Fibroblast of skin of scalp (primary cell): ENCODE results near the gene SNAPIN.
"Not testable (repeated sequence)": the region's sequence is repeated elsewhere in the genome, so short reads cannot be mapped to it uniquely, and the experiment has no call there.

Experiments used
- DNase-seq: peaks from one replicate; pipeline ENCODE4 v3.0.0-alpha.2; 2013

The SNAPIN gene

DNA sequence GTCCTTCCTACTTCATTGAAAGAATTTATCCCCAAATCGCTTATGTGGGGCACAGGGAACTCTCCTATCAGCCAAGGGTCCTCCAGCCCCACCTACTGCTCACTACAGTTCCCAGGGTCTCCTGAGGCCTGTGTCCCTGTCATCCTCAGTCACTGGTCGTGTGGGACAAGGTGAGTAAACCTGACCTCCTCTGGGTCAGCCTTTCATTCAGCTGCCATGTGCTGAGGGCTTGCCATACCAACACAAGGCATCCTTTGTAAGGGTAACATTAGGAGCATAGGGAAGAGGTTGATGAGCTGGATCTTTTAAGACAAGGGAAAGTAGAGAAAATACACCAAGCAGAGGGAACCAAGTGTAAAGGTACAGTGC is 11.2 kb upstream of the SNAPIN start:
- no peak for DNase-seq

DNA sequence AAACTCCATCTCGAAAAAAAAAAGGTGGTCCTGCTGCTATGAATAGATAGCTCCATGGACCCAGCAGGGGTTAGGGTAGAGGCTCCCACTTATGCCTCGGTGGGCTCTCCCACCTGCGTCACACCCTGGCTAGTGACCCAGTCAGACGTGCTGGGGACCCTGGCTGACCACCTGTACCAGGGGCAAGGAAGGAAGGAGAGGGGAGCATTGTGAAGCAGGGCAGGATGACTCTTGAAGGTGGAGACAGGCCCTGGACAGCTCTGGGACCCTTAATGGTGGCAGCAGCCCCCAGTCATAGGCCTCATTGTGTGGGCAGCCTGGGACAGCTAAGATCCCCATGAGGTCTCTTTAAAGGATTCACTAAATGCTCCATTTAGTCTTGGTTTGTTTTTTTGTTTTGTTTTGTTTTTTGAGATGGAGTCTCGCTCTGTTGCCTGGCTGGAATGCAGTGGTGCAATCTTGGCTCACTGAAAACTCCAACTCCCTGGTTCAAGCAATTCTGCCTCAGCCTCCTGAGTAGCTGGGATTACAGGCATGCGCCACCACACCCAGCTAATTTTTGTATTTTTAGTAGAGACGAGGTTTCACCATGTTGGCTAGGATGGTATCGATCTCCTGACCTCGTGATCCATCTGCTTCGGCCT is 10.4 kb upstream of the SNAPIN start:
- no peak for DNase-seq

DNA sequence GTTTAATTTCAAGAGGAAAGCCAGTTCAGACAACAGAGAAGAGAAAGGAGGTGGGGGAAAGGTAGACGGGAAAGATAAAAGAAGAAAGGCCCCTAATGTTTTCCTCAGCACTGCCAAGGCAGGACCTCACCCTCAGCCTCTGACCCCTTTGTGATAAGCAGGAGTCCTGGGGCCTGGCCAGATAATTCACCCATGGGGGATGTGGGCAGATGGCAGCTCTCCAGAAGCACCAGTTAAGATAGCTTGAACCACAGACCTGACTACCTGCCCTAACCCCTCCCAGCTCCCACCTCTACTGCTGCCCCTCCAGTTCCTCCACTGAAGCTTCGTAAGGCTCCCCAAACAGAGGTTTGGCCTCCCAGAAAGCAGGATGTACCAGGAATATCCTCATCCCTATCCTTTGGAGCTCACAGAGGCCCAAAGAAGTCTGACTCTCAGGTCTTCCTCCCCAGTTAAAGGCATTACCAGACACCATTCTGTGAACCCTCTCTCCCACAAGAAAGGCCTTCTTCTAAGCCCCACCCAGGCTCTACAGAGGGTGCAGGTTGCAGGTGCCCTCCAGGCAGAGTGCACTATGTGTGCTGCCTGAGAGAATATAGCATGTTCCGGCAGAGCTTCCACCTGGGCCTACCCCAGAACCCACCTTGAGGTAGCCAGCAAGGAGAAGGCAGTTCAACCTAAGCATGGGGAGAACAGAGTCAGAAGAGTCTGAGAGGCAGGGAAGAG is 9.2 kb upstream of the SNAPIN start:
- DNase-seq: no peak

DNA sequence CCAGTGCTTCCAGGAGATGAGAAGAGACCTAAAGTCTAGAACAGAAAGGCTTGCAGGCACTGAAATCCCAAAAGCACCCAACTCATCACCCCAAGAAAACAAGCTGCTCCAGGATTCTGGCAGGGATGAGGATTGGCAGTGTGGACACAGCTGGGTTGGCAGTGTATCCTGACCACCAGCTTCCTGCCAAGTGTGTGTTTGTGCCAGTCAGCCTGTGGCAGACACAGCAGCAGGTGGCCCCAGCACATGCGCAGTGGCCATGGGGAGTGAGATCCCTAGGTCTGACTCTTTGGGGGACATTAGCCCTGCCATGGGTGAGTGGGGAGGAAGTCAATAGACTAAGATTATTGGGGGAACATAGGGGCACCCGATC is 8.7 kb upstream of the SNAPIN start:
- DNase-seq: no peak

DNA sequence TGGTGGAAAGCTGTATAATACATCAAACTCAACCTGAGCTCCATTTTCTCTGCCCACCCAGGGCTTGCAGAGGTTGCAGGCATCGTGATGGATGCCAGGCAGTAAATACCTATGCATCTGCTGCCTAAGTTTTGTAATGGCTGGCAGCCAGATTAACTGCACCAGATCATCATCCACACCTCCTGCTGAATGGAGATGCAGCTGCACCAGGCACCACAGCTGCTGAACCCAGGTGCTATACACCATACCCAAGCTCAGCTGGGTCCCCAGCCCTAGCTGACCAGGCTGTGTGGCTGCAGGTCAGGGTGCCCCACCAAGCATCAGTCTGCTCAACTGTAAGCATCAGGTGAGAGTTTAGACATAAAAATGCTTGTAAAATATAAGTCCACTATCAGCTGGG is 6.7 kb upstream of the SNAPIN start:
- DNase-seq: no peak

DNA sequence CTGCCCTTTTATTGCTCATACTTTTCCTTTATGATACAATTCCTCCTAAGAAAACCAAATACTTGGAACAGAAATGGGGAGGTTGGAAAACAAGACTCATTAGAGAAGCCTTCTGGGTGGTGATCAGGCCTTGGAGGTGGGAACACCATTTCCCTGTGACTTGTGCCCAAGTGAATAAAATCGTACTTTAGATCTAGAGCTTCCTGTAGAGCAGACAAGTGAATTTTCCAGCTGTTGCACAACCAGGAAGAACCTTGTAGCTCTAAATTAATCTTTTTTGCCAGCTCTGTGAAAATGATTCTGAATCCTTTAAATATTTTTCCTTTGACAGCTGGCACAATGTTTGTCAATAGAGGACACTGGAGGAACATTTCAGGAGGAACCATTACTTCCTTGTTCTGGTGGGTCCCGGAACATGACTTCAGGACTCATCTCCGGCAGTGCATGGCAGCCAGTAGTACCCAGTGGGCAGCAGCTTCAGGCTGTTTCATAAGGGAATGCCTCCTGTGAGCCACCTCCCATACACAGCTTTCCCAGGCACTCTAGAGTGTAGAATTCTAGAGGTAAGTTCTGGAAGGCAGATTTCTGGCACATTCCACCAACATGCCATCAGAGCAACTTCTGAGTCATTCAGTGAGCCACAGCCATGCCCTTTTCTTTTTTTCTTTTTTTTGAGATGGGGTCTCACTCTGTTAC is 5.5 kb upstream of the SNAPIN start:
- DNase-seq: peak; percentile 51

DNA sequence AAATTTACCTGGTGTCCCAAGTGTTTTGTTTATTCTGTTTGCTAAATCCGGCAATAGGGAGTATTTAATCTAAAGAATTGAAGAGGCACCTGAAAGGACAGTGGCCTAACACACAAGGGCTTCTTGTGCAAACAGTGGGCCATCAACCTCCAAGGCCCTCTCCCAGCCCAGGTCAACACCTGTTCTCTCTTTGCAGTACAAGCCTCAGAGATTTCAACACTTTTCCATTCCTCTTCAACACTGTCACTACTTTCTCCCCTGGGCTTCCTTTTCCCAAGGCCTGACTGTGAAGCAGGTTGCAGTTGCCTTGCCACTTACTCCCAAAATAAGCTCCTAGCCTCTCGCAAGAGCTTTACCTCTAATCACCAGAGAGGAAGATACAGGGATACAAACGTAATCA is 3.2 kb upstream of the SNAPIN start:
- no peak for DNase-seq

DNA sequence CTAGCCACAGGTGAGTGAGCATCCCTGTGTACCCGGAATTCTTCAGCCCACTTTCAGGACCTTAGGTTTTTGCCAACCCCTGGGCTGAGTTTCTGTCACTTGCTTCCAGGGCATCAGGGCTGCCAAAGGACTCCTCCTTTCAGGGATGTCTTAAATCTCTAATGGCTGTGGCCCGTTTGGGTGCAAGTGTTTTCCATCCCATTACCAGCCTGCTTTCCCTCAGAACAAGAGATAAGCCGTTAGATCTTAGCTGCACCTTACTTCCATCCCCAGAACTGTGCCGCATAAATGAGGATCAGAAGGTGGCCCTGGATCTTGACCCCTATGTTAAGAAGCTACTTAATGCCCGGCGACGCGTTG is 652 bp downstream of the SNAPIN start:
- no peak for DNase-seq

DNA sequence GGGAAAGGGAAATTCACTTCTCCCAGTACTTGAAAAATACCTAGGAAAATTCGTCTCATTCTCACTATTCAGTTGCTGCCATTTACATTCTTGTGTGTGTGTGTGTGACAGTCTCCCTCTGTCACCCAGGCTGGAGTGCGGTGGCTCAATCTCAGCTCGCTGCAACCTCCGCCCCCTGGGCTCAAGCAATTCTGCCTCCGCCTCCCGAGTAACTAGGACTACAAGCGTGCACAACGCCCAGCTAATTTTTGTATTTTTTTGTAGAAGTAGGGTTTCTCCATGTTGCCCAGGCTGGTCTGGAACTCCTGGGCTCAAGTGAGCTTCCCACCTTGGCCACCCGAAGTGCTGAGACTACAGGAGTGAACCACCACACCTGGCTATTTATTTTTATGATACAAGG is 1.2 kb downstream of the SNAPIN start:
- no peak for DNase-seq

DNA sequence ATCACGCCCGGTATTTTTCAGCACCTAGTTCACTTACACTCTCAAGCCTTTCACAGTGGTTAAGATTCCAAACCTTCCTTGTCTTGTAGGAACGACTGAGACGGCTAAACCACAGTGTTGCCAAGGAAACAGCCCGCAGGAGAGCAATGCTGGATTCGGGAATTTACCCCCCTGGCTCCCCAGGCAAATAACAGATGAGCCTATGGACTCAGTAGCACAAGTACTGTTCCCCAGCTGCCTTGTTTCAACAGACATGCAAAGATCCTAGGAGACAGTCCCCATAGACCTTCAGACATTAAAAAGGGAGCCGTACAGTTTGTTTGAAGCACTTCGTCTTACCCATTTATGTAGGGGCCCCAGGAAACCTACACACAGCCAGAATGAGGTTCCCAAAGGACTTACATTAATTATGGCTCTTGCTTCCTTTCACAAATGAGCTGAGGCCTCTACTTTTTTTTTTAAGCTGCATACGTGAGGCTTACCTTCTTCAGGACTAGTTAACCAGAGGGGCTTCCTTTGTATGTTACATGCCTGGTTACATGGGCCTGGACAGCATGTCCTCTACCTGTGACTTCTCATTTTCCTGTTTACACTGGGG is 2.7 kb downstream of the SNAPIN start:
- peak; percentile 36 for DNase-seq

DNA sequence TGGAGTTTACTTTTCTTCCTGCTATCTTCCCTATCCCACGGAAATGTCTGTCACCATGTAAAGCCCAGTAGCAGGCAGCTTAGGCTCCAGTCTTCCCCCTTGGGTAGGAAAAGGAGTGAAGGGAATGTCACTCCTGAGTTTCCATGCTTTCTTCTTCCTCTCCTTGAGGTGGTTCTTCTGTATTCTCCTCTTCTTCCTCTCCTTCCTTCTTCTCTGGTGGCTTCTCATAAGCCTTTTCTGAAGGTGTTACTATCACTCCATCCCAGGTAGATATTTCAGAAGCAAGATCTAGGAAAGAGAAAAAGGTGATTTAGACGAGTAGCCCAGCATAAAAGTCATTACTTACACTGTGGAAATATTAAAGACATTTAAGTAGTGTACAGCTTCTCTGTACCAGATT is 3.8 kb downstream of the SNAPIN start:
- DNase-seq: no peak

DNA sequence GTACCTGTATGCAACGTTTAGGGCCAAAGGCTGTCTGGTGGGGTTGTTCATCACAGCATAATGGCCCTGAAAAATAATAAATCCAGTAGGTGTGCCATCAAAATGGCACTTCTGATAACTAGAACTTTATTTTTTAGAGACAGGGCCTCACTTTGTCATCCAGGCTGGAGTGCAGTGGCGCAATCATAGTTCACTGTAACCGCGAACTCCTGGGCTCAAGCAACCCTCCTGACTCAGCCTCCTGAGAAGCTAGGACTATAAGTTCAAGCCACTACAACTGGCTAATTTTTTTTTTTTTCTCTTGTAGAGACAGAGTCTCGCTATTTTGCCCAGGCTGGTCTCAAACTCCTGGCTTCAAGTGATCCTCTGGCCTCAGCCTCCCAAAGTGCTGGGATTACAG is 4.7 kb downstream of the SNAPIN start:
- DNase-seq: no peak

DNA sequence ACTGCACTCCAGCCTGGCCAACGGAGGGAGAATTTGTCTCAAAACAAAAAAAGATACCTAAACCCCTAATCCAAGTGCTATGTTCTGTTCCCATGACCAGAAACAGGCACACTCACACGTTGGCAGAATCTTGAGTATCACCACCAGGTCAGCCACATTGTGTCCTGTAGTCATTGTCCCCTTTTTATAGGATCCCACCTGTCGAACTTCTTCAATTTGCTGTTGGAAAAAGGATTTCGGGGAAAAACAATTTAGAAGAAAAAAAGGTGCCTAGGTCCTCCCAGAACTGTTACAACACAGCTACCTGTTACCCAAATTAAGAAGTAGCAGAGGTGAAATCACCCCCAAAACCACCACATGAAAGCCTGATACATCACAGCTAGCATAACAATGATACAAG is 8.9 kb downstream of the SNAPIN start:
- no peak for DNase-seq

DNA sequence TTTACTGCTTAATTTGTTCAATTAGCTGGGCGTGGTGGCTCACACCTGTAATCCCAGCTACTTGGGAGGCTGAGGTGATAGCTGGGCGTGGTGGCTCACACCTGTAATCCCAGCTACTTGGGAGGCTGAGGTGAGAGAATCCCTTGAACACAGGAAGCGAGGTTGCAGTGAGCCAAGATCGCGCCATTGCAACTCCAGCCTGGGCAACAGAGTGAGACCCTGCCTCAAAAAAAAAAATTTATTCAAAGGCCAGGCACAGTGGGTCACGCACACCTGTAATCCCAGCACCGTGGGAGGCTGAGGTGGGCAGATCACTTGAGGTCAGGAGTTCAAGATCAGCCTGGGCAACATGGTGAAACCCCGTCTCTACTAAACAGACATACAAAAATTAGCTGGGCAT is 10.2 kb downstream of the SNAPIN start:
- DNase-seq: not testable (repeated sequence)

DNA sequence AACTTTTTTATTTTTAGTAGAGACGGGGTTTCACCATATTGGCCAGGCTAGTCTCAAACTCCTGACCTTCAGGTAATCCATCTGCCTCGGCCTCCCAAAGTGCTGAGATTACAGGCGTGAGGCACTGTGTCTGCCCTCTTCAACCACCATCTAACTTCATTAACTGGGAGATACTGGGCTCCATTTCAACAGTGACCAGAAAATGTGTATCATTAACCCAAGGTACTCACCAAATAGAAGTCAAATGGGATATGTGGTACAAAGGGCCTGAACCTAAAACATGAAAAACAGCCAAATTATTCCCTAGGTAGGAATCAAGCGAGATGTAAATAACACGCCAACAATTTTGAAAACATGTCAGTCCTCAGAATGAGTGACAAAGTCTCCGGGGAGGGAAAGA is 11.1 kb downstream of the SNAPIN start:
- DNase-seq: no peak

DNA sequence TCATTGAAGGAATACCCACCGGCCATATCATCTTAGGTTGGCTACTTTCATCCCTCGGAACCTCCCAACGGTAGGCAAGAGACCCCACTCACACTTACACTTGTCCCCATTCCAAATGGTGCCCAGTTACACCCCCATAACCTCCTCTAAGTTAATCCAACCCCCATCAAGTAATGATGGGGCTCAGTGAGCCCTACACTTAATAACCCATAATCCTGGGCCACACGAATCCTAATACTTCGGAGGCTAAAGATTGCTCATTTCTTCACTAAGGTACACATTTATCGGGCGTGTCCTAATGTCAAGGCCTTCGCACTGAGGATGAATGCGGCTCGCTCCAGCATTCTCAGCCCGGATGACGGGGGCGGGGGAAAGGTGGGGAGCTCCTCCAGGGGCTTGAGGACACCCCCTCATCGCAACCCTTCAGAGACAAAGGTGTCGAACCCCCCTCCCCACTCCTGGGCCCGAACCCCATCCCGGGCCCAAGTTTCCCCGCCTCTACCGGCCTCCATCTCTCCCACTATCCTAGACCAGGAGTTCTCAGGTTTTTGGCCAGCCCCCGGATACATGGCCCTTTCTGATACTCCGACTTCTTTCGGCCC is 11.9 kb downstream of the SNAPIN start:
- DNase-seq: no peak

DNA sequence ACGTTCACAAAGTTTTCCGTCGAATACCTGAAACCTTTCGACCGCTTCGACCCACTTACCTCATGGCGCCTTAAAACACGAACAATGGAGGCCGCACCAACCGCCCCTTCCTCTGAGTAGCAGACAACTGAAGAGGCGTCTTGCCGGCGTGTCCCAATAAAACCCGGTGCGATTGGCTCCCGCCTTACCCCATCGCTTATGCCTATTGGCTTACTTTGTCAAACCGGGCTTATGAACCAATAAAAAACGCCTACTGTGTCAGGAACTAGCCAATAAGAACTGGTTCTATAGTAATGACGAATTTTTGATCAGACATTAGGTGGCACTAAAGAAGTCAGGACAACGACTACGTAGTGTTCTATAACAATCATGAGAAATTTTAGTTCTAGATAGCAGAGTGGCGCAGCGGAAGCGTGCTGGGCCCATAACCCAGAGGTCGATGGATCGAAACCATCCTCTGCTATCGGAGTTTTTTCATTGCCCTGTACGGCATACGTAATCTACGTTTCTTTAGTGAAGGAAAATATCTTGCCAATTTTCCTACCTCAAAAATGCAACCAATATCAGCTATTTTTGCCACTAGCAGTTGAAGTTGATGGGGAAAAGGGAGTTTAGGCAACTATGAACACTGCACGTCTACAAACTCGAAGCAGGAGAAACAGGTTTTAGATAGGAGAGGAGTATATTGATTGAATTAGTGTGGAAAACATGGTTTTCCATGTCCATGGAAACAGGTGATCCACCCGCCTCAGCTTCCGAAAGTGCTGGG is 12.5 kb downstream of the SNAPIN start, which contains the start of gene ILF2:
TSS of gene ILF2 (minus strand) at position 135 of the 769 bp plus-strand sequence. CDS start at position 64, 71 bp downstream.
- peak; percentile 100 for DNase-seq

DNA sequence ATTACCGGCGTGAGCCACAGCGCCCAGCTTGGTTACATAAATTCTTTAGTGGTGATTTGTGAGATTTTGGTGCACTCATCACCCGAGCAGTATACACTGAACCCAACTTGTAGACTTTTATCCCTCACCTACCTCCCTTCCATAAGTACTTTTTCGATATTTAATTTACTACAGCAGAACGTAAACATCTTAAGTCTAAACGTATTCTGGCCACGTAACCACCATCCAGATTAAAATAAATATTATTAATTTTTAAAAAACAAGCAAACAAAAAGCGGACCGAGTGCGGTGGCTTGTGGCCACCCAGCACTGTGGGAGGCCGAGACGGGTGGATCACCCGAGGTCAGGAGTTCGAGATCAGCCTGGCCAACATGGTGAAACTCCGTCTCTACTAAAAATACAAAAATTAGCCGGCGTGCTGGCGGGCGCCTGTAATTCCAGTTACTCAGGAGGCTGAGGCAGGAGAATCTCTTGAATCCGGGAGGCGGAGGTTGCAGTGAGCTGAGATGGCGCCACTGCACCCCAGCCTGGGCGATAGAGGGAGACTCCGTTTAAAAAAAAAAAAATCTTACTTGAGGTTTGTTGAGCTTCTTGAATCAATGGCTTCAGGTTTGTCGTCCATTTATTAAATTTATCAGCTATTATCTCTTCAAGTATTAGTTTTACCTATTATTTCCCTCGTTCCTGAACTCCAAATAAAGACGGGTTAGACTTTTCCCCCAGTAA is 13.3 kb downstream of the SNAPIN start:
- not testable (repeated sequence) for DNase-seq

DNA sequence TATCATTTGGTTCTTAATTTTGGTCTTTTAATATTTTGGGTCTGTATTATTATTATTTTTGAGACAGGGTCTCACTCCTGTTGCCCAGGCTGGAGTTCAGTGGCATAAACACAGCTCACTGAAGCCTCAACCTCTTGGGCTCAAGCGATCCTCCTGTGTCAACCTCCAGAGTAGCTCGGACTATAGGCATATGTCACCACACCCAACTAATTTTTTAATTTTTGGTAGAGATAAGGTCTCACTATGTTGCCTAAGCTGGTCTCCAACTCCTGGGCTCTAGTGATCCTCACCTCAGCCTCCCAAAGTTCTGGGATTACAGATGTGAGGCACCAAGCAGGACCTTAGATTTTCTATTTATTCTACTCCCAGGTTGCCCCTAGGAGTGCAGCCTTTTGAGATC is 15.0 kb downstream of the SNAPIN start:
- no peak for DNase-seq

DNA sequence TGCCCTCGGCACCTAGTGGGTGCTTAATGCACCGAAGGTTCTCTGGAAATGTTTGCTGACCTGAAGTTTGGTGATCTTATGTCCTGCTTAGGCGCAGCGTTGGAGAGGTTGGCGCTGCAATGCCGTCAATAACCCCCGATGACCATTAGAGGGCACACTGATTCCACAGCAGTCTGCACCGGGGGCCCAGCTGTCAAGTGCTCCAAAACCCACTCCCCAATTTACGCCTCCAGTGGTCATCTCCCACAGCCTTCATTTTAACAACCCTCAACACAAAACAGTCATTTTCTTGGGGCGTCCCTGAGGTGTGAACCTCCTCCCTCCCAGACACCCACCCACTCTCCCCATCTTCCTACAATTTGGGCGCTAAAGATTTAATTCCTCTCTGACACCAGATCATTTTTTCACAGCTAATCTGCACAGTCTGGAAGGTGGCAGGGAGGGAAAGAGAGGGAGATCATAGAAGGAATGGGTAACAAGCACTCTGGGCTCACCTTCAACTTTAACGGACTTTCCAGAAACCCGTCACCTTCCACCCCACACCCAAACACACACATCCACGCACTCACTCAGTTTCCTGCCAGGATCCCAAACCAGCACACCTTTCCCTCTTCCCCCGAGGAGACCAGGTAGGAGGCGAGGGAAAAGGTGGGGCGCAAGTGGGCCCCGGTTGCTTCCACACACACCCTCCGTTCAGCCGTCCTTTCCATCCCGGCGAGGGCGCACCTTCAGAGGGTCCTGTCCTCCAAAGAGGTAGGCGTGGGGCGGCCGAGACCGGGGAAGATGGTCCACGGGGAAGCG is 19.4 kb downstream of the SNAPIN start:
- DNase-seq: no peak
